Fibroblast of skin of back (primary cell): ENCODE results near the gene APBB1.
A peak's percentile ranks its signal among the peaks of the same experiment; 100 is the strongest.

Experiments
- DNase-seq: peaks from one replicate; pipeline ENCODE4 v3.0.0-alpha.2; 2013

Gene APBB1

DNA sequence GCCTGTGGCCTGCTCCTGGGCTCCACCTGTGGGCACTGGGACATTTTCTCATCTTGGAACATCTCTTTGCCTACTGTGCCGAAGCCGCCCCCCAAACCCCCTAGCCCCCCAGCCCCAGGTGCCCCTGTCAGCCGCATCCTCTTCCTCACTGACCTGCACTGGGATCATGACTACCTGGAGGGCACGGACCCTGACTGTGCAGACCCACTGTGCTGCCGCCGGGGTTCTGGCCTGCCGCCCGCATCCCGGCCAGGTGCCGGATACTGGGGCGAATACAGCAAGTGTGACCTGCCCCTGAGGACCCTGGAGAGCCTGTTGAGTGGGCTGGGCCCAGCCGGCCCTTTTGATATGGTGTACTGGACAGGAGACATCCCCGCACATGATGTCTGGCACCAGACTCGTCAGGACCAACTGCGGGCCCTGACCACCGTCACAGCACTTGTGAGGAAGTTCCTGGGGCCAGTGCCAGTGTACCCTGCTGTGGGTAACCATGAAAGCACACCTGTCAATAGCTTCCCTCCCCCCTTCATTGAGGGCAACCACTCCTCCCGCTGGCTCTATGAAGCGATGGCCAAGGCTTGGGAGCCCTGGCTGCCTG, 27.3 kb downstream of the APBB1 start:
- no peak for DNase-seq

DNA sequence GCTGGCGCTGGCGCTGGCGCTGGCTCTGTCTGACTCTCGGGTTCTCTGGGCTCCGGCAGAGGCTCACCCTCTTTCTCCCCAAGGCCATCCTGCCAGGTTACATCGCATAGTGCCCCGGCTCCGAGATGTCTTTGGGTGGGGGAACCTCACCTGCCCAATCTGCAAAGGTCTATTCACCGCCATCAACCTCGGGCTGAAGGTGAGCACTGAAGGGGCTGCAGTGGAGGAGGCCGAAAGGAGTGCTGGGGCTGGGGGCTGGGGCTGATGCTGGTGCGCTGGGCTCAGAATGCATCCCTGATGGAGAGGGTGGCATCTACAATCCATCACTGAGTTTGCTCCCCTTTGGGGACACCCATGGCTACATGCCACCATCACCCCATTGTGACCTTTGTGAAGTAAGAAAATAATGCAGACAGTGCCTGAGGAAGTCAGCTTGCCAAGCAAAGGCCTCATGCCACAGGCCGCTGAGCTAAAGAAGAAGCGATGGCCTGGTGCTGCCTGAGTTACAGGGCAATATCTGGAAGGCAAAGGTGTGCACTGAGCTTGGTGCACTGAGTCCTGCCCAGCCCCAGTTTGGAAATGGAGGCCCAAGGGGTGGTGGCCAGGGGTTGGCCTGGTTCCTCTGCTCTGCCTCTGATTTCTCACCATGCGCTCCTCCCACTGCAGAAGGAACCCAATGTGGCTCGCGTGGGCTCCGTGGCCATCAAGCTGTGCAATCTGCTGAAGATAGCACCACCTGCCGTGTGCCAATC, 28.0 kb downstream of the APBB1 start:
- DNase-seq, result no peak

DNA sequence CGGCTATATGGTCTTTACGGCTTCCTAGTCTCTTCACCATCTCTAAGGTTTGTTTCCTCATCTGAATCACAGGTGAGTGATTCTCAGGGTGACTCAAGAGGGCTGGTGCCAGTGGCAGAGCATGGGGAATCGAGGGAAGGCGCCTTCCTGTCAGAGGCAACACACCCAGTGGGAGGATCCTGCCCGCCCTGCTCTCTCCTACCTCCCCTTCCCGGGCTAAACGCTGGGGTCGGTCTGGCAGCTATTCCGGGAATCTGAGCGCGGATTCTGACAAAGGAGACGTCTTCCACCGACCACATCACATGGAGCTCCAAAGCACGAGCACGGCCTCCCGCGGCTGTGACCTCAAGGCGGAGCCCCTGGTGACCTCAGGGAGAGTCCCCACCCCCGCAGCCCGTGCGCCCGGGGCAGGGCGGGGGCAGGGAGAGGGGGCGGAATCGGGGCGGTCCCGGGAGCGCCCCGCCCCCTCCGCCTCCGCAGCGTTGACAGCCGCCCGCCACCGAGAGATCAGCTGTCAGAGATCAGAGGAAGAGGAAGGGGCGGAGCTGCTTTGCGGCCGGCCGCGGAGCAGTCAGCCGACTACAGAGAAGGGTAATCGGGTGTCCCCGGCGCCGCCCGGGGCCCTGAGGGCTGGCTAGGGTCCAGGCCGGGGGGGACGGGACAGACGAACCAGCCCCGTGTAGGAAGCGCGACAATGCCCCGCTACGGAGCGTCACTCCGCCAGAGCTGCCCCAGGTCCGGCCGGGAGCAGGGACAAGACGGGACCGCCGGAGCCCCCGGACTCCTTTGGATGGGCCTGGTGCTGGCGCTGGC, 28.8 kb downstream of the APBB1 start, which contains the start of gene SMPD1:
Gene SMPD1 (plus strand): TSS at position 570 of the 813 bp plus-strand sequence. CDS start 125 bp downstream, at position 695.
- DNase-seq, result peak; percentile 85

DNA sequence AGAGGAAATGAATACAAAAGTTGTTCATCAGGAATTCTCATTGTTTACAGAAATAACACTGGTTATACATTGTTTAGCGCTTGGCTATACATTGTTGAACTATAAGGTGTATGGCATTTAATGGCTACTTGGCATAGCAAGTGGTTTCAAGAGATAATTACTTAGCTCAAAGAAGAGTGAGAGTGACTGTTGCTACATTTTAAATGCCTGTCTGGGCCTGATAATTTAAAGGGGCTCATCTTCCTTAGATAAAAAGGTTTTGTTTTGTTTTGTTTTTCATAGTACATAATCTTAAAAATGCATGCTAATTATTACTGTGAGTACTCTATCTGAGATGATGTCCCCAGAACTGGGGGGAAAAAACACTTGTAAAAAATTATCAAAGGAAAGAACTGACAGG, 30.1 kb downstream of the APBB1 start:
- no peak for DNase-seq

DNA sequence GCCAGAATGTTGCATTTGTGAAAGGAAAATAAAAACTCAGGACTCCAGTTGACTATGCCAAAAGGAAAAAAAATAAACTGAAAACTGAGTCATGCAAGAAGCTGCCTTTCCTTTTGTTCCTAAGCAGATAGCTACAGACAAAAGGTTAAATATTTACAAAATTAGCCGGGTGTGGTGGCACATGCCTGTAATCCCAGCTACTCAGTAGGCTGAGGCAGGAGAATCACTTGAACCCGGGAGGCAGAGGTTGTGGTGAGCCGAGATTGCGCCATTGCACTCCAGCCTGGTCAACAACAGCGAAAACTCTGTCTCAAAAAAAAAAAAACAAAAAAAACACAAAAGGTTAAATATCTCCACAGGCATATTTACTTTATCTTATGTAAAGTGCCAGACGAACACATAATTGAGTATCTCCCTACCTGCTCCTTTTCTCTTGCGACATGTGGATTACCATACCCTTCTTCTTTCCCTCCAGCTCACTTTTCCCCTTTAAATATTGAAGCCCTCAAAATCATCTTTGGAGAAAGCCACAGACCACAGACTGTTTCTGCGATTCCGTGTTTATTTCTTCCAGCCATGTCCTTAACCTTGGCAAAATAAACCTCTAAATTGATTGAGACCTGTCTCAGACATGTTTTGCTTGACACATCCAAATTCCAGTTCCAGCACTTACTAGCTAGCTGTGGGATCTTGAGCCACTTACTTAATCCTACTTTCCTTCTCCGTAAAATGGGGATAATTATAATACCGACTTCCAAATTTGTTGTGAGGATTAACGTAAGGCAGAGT, 30.9 kb downstream of the APBB1 start:
- no peak for DNase-seq

DNA sequence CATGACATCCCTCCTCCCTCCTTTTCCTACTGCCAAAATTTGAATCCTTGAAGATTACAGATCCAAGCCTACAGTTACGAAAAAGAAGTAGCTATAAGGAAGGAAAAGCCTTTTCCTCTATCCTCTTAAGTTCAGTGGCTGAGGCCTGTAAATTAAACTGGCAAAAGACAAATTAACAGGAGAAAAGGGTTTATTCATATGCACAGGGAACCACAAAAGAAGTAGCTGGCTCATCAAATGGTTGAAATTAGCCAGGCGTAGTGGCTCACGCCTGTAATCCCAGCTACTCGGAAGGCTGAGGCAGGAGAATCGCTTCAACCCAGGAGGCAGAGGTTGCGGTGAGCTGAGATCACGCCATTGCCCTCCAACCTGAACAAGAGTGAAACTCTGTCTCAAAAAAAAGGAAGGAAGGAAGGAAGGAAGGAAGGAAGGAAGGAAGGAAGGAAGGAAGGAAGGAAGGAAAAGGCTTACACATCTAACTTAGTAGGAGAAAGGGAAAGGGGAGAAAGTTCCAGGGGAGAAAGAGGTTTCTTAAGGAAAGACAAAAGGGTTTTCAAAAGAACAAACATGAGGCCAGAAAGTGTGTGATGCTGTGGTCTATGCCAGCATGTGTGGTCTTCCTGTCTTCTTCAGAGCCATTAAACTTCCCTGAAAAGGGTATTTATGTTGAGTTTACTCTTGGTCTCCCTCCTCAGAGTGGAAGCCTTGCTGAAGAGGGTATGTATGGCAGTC, 33.7 kb downstream of the APBB1 start:
- DNase-seq, result no peak

DNA sequence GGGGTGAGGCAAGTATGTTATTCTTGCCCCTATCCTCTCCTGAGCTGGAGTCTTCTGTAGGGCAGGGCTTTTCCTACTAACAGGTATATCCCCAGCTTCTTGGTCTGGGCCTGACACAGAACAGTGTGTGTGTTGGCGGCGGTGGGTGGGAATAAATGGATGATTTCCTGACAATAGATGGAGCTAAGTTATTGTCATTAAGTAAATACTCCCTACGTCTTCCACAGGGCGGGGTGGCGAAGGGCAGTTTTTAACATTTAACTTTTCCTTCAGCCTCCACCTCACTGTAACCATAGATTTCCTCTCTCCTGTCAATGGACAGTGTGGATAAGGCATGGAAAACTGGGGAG, 40.3 kb downstream of the APBB1 start:
- DNase-seq, result no peak

DNA sequence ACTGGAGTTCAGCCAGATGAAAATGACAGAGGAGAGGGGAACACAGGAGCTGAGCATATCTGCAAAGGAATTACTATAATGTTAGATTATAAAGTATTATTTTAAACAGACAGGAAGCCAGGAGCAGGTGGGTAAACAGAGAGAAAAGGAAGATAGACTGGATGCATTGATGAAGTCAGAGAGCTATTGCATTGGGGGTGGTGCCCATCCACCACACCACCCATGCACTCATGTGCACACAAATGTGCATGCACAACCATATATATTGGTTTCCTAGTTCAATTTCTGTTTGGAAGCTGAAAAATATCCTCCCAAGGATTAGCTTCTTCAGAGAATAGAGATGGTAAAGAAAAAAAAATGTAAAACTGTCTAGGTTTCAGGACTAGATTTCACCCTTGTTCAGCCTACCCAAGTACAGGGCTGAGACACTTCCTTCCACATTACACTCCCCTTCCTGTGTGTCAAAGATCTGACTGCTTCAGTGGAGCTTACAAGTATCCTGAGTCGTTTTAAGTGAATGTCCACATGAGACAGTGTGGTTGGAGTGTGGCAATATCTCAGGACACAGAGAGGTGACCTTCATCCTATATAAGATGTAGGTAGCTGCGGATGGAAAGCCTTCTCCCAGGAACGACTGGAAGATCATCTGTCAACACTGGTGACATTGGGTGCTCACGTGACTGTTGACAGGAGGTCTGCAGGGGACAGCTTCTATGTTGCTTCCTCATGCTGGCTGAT, 40.8 kb downstream of the APBB1 start:
- DNase-seq, result no peak

DNA sequence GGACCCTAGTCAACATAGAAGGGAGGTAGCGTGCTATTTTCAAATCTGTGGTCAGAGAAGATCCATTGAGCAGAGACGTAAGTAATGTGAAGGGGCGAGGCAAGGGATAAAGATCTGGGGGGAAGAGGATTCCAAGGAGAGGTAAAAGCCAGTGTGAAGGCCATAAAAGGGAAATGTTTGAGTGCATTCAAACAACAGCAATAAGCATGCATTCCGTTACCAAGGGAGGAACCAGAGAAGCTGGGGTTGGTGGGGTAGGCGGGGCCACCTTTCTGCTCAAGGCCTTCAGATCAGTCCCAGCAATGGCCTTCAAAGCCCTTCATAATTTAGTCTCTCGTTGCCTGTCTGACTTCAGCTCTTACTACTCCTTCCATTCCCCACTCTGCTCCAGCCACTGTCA, 47.1 kb downstream of the APBB1 start:
- no peak for DNase-seq

DNA sequence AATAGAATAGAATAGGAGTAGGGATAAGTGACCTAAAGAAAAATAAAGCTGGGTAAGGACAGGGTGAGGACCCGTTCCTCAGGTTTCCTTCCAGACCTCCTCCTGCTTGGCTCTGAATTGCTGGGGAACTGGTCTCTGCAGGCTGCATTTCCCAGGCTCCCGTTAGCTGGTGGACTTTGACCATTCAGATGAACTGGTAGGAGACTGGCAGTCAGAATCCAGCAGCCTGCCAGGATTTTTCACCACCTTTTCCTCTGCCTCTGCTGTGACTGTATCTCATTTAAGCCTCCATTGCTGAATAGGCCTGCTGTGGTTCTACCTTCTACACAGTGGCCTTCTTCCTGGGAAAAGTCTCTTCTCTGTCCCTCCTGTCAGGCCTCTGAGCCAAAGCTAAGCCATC, 53.2 kb downstream of the APBB1 start:
- no peak for DNase-seq

DNA sequence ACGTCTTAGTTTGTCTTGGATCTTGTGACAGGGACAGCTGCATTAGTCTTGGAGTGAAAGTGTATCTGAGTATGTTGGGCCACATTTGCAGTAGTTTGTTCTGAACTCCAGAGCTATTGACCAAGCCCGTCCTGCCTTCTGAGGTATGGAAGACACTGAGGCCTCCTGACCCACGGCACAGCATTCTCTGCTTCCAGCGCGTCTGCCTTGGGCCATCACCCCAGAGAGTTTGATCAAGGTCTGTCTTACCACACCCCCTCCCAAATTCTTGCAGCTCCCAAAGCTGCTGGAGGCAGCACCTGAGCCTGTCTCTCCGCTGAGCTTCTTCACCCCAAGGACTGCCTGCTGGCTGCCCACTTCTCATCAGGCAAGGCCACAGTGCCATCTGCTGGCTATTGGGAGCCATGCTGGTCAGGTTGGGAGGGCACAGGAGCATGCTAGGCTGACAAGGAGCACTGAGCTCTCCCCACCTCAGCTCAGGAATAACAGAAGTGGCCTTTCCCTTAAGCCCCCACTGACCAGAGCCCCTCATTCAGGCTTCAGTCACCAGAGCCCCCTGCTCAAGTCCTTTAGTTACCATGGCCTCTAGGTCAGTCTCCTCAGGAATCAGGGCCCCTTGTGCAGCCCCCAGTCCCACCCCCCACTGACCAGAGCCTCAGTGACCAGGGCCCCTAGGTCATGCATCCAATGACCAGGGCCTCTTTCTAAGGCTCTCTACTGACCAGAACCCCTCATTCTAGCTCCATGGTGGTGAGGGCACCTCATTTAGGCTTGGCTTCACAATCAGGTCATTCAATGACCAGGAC, 55.8 kb downstream of the APBB1 start:
- peak; percentile 75 for DNase-seq

DNA sequence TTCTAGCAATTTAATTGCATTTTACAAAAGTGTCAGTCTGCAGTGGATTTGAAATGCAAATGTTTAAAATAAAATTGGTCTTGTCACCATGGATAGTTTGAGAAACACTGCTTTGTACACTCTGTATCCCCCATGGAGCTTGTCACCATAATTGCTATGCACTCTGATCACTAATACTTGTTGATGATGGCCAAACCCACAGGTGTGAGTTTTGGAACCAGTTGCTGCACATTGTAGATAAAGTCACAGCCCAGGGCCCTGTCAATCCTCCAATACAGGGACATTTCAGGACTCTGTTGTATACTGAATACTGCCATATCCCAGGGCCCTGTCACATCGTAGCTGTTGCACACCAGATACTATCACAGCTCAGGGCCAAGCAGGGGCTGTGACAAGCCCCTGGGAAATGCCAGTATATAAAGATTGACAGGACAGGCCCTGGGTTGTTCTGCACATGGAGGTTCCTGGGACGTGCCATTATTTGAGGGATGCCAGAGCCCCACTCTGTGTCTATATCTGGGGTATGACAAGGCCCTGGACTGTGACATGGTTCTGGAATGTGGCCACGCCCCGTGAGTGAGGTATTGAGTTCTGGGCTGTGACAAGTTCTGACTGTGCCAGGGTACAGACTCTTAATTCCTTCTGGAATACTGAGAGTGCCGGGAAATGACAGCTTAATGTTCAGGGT, 56.6 kb downstream of the APBB1 start:
- DNase-seq, result peak; percentile 25

DNA sequence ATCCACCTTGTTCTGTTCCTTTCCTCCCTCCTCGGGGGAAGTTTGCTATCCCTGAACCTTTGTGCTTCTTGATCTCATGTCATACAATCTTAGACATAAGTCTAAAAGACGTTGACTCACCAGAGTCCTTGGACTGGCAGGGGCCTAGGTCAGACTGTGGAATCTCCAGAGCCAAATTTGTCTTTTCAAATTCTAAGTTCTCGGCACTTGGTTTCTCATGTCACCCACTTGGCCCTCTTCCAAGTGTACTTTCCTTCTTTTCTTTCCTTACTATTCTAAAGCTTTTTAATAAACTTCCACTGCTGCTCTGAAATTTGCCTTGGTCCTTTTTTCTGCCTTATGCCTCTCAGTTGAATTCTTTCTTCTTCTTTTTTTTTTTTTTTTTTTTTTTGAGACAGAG, 58.7 kb downstream of the APBB1 start:
- DNase-seq, result no peak

DNA sequence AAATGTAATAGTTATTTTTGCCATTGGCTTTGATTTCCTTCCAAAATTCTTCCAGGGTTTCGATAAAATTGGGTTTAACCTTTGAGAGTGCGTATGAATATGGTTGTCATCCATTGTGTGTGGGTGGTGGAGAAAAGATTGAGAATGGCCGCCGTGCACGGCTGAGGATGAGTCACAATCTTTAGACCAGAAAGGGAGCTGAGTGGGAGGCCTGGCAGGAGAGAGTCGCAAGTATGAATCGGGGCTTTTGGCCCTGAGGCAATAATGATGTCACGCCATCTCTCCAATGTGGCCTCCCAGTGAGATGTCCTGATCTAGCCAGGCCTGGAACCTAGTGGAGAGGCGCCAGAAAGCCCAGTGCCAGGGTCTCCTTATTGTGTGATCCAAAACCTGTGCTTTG, 61.7 kb downstream of the APBB1 start:
- peak; percentile 76 for DNase-seq

DNA sequence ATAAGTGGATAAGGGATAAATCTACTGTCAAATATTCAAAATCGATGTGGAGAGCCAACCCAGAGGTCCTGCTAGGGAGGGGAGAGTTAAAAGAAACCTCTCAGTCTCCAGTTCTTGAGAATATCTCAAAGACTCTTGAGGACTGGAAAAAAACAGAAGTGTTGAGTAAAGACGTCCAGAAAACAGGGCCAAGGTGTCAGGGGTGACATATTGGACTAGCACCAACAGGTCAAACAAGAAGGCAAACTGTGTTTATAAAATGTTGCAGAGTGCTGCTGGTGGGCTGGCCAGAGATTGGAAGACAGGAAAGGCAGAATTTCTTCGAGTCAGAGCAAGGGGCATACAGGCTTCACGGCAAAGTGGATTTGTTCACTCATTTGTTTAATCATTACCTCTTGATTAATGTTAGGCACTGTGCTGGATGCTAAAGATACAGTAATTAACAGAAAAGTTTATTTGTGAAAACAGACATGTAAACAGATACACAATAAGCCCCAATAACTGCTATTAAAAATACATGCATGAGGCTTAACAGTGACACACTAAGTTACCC, 62.3 kb downstream of the APBB1 start:
- DNase-seq, result no peak

DNA sequence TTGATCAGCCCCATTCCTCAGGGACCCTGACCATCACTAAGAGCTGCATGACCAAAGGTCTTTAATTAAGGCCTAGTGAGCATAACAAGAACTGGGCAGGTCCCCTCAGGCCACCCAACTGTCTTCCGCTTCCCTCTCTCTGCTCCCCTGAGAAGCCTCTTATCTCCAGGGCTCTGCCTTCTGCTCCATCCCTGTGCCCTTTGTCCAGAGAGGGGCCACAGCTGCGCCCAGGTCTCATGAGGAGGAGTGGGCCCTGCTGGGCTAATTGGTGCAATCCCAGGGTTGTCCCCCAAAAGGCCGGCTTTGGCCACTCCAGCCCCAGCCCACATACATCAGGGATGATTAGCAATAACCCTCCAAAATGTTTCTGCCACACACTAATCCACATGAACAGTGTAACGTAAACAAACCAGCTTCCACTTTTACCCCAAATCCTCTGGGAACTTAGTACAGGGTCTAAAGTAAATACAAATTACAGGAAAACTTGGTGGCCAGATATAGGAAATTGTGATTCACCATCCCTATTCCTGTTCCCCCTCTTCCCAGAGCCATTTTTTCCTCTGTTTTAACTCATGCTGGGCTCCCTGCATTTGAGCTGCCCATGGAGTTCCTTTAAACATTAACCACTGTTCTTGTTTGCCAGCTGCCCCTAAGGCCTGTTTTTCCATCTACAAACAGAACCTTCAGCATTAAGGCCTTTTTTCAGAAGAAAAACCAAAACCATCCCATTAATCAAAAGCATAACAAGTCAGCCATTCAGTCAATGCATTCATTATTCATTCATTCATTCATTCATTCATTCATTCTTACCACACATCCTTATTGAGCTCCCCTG, 64.0 kb downstream of the APBB1 start:
- peak; percentile 54 for DNase-seq

DNA sequence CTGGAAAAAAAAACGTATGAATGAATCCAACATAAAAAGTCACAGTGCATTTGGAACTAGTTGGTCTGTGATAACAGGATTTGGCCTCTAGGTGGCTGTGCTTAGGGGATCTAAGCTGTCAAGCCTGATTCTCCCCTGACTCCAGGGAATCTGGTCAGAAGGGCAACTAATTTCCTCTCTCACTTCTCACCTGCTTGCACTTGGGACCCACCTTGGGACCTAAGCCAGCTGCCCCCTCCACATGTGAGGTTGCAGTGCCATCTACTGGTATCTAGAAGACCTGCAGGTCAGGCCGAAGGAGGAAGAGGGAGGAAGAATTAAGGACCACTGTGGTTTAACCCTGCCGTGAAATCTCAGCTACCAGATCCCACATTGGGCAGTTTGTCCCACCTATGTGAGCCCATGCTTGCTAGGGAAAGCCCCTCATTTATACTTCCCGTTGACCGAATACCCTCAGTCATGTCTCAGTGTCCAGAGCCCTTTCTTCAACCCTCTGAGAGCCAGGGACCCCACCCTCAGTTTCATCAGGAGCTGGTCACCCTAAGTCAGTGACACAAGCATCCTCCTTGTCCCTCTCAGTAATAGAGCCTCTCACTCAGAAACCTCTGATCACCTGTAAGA, 65.4 kb downstream of the APBB1 start:
- peak; percentile 45 for DNase-seq

DNA sequence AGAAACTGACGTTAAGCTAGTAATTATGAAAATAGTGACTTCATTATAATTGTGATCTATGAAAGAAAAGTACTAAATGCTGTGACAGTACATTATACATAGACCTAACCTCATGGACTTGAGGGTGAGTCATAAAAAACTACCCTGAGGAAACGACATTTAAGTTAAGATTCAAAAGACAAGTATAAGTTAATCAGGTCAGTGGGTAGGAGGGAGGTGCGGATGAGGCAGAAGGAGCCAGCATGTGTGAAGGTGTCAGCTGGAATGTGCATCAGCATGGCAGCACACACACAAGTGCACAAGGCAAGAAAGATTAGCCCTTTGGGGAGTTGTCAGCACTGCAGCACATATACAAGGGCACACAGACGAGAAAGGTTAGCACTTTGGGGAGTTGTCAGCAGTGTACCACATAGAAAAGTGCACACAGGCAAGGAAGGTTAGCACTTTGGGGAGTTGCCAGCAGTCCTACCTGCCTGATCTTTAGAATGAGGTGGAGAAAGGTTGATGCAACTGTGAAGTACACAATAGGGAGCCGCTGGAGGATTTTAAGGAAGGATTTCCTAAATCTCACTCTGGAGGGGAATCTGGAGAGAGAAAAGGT, 67.0 kb downstream of the APBB1 start:
- DNase-seq, result no peak
